Spleen (tissue), 7 donors: ENCODE results near the gene LYRM4.

Experiments
- POLR2A ChIP-seq, 3 donors: fragments of 450-650 bp; IDR thresholded peaks; one replicate each; pipeline ENCODE4 v1.5.1; 2017; ENCODE audit warnings: antibody characterized with exemption in 3 of 3, mild to moderate bottlenecking in 1 of 3
- TF ChIP-seq, protein P1 (sequence below), 11 experiments: fragments of 200-600 bp in 7 of 11; fragments of 450-650 bp in 4 of 11; sonication (generic) in 4 of 11; IDR thresholded peaks in 8 of 11; conservative IDR thresholded peaks in 3 of 11; 1 replicate in 7 of 11; 2 replicates in 4 of 11; pipeline versions ENCODE4 v1.4.0 to v1.8.0; 2016 to 2021; ENCODE audit warnings: antibody characterized with exemption in 11 of 11, inconsistent platforms in 4 of 11, mild to moderate bottlenecking in 1 of 11
- donor health status: DM: no; HTN: no; CAD: no; lungs with moderate emphysema.
- donor health status: DM: no; HTN: no; CAD: no.
- donor health status: DM: no; HTN: no; CAD: no.

DNA sequence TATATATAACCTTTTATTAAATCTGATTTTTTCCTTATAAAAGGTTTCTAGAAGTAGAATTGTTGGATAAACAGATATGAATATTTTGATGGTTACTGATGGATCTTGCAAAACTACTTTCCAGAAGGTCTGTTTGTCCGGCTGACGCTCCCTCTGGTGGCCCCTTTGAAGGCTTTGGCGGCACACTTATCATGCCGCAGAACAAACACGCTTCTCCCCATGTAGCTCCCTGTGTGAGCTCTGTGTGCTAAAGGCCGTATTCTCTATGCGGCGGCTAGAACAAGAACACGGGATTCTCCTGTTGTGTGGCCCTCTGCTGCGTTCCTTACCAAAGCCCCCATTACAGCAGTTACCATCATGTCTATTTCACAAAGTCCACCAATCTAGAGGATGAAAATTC is 145.6 kb downstream of the LYRM4 start:
- TF ChIP-seq, protein P1, sequence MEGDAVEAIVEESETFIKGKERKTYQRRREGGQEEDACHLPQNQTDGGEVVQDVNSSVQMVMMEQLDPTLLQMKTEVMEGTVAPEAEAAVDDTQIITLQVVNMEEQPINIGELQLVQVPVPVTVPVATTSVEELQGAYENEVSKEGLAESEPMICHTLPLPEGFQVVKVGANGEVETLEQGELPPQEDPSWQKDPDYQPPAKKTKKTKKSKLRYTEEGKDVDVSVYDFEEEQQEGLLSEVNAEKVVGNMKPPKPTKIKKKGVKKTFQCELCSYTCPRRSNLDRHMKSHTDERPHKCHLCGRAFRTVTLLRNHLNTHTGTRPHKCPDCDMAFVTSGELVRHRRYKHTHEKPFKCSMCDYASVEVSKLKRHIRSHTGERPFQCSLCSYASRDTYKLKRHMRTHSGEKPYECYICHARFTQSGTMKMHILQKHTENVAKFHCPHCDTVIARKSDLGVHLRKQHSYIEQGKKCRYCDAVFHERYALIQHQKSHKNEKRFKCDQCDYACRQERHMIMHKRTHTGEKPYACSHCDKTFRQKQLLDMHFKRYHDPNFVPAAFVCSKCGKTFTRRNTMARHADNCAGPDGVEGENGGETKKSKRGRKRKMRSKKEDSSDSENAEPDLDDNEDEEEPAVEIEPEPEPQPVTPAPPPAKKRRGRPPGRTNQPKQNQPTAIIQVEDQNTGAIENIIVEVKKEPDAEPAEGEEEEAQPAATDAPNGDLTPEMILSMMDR (IDR thresholded peaks at IDR 0.05 in 8 of 11, conservative IDR thresholded peaks at IDR 0.05 in 3 of 11) = no peak
- no peak for TF ChIP-seq POLR2A (IDR thresholded peaks at IDR 0.05)
